SK-N-MC (cell line): ENCODE measurements around the gene PAK6.

Source experiments
- DNase-seq: peaks from one replicate; pipeline ENCODE4 v3.0.0-alpha.2; 2011; ENCODE audit warnings: low read depth, low spot score
- H3K27ac ChIP-seq: fragments of 200-600 bp; sonication (generic); 2 replicates; pipeline ENCODE4 v1.5.1; 2016; ENCODE audit warnings: mixed run types
- H3K36me3 ChIP-seq: fragments of 200-600 bp; sonication (generic); 2 replicates; pipeline ENCODE4 v1.6.1; 2017; ENCODE audit warnings: antibody characterized with exemption, low read length, mixed read lengths; ENCODE audit not compliant: insufficient read depth
- H3K4me3 ChIP-seq: fragments of 200-600 bp; sonication (generic); 2 replicates; pipeline ENCODE4 v1.5.1; 2016
- H3K9ac ChIP-seq: fragments of 200-600 bp; sonication (generic); 2 replicates; pipeline ENCODE4 v1.8.0; 2017; ENCODE audit warnings: mixed run types, mixed read lengths; ENCODE audit not compliant: insufficient read length
- H3K9me3 ChIP-seq: fragments of 200-600 bp; sonication (generic); 2 replicates; pipeline ENCODE4 v1.6.1; 2017; ENCODE audit warnings: low read depth, mild to moderate bottlenecking, antibody characterized with exemption, low read length, moderate library complexity, mixed read lengths
- EZH2 ChIP-seq: fragments of 200-600 bp; sonication (generic); IDR thresholded peaks from one replicate; pipeline ENCODE4 v1.6.1; 2017; ENCODE audit warnings: antibody characterized with exemption
- FOXP2 ChIP-seq: optimal IDR thresholded peaks from 2 replicates; pipeline ENCODE3; 2011; ENCODE audit warnings: mild to moderate bottlenecking, moderate library complexity; ENCODE audit not compliant: insufficient read depth; ENCODE audit errors: extremely low read length, control extremely low read depth
- POLR2AphosphoS5 ChIP-seq: IDR thresholded peaks from 2 replicates; pipeline ENCODE4 v1.6.1; 2012; ENCODE audit warnings: mild to moderate bottlenecking, low read depth, low read length, borderline replicate concordance

PAK6 gene

DNA sequence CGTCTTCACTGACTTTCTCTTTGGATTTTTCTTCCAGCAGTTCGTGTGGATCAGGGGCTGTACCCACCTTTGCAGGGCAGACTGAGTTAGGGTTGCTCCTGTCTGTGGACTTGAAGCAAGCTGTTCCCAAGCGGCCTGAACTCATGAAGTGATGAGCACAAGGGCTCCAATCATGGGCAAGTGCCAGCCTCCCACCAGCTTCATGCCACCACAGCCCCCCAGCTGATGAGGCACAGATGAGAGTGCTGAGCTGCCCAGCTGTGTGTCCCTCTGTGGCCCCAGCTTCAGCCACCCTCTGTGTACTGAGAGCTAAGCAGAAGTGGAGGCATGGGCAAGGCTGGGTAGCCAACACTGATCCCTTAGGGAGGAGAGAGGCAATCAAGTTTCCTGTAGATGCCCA is 72.1 kb downstream of the PAK6 start:
- DNase-seq: no peak
- H3K27ac ChIP-seq: no peak overlapping the region
- TF ChIP-seq EZH2: no peak
- no peak for TF ChIP-seq FOXP2
- H3K9me3 ChIP-seq: no peaks in the 10 kb centered on the region
- no peak overlapping the region for H3K4me3 ChIP-seq
- no peak overlapping the region for H3K9ac ChIP-seq
- H3K36me3 ChIP-seq: no peaks in the 10 kb centered on the region

DNA sequence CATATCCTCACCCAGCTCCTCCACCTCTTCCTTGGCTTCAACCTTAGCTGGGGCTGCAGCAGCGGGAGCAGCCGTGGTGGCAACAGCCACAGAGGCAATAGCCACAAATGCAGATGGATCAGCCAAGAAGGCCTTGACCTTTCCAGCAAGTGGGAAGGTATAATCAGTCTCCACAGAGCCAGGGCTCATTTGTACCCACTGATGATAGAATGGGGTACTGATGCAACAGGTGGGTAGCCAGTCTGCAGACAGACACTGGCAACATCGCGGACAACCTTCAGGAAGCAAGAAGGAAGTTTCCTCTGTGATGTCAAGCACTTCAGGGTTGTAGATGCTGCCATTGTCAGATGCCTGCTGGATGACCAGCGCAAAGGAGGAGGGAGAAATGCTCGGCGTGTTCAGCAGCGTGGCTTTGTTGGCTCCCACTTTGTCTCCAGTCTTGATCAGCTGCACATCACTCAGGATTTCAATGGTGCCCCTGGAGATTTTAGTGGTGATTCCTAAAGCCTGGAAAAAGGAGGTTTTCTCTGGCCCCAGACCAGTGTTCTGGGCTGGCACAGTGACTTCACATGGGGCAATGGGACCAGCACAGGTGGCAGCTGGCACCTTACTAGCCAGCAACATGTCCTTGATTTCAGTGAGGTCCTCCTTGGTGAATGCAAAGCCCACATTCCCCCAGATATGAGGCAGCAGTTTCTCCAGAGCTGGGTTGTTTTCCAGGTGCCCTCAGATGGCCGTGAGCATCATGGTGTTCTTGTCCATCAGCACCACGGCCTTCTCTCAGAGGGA is 73.7 kb downstream of the PAK6 start:
- Histone ChIP-seq H3K9ac (no peak overlapping the region), H3K27ac (no peak overlapping the region), H3K4me3 (no peak overlapping the region), H3K9me3 (no peaks in the 10 kb centered on the region), H3K36me3 (no peaks in the 10 kb centered on the region)
- TF ChIP-seq FOXP2 (no peak), POLR2AphosphoS5 (no peak), EZH2 (no peak)
- DNase-seq: no peak

DNA sequence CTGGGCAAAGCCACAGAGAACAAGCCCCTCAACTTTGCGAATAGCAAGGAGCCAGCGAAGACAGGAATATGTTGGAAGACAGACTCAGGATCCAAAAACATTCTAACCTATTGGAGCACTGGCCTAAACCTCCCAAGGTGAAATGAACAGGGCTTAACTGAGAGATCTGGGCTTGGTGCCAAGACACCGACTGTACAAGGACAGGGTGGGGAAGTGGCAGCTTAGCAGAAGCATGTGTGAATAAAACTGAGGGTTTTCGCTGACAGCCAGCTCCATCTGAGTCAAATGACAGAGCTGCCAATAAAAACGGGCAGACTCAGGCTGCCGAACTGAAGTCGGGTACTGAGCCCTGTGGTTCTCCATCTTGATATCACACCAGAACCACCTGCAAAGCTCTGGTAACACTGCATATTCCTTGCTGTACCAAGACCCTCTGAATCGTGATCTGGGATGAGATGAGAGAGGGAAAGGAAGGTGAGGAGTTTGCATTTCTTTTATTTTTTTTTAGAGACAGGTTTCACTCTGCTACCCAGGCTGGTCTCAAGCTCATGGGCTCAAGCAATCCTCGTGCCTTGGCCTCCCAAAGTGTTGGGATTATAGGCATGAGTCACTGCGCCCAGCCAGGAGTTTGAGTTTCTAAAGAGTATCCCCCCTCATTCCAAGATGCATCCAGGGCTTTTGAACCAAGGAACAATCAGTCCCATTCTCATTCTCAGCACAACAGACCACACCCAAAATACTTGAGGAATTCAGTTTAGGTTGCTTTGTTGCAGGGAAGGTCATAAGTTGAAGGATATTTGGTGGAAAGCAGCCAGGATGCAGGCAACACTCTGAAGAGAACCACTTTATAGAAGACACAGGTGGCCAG is 74.9 kb downstream of the PAK6 start:
- Histone ChIP-seq H3K4me3 (no peak overlapping the region), H3K9me3 (no peaks in the 10 kb centered on the region), H3K9ac (no peak overlapping the region), H3K27ac (no peak overlapping the region), H3K36me3 (no peaks in the 10 kb centered on the region)
- no peak for DNase-seq
- TF ChIP-seq FOXP2: no peak
- TF ChIP-seq EZH2: no peak
- TF ChIP-seq POLR2AphosphoS5: no peak

DNA sequence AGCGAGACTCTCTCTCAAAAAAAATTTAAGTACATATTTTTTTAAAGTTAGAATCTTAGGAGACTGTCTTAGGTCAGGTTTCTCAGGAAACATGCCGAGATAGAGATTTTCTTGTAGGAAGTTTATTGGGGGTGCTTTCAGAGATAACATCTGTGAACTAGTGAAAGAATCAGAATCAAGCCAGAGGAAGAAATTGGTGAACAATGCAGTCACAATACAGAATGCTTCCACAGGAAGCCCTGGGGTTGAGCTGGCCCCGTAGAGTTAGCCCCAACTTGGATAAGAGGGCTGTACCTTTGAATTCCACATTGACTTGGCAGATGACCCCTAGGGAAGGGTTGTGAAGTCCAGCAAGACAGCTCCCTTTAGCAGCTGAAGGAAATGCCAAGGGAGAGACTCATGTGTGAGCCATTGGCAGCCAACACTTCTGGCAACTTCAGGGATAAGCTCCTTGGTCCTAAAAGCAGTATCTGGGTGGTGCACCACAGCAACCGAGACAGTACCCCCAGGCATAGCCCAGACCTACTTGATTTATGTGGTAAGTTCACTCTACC is 75.9 kb downstream of the PAK6 start:
- TF ChIP-seq EZH2 (no peak), FOXP2 (no peak), POLR2AphosphoS5 (no peak)
- Histone ChIP-seq H3K4me3 (no peak overlapping the region), H3K36me3 (no peaks in the 10 kb centered on the region), H3K9me3 (no peaks in the 10 kb centered on the region), H3K27ac (no peak overlapping the region), H3K9ac (no peak overlapping the region)
- no peak for DNase-seq

DNA sequence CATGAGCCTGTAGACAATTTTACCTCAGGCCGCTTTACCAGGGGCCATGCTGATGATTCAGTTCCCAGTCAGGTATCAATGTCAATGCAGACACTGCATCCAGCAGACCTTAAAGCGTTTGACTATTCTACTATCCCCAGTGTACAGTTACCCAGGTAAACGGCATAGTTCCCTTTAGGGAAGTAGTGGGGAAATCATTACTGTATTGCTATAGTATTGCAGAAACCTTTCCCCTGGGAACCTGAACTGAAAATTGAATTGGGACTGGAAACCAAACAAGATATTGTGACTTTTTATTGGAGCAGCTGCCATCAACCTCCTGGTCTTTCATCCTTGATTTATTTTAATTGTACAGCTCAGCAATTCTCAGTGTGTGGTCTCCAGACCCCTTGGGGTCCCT is 78.1 kb downstream of the PAK6 start:
- H3K4me3 ChIP-seq: no peak overlapping the region
- H3K27ac ChIP-seq: no peak overlapping the region
- no peaks in the 10 kb centered on the region for H3K36me3 ChIP-seq
- DNase-seq: no peak
- H3K9me3 ChIP-seq: no peaks in the 10 kb centered on the region
- no peak overlapping the region for H3K9ac ChIP-seq
- no peak for TF ChIP-seq POLR2AphosphoS5
- TF ChIP-seq EZH2: no peak
- TF ChIP-seq FOXP2: no peak

DNA sequence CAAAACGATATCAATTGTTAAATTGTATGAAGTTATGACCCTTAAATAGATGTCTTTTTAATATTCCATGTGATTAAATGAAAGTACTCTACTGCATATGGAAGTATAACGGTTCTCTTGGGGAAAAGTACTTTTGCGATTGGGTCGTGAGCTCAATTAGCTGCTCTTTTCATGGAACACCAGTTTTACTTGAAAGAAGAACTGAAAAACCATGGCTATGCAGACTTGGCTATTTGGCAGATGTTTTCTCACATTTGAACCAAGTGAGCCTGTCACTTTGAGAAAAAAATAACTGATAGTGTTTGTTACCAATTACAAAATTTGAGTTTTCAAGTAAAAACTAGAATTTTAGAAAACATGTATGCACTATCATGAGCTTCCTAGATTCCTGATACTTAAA is 78.7 kb downstream of the PAK6 start:
- no peak for TF ChIP-seq POLR2AphosphoS5
- H3K4me3 ChIP-seq: no peak overlapping the region
- no peak overlapping the region for H3K27ac ChIP-seq
- no peak overlapping the region for H3K9ac ChIP-seq
- DNase-seq: no peak
- no peaks in the 10 kb centered on the region for H3K36me3 ChIP-seq
- H3K9me3 ChIP-seq: no peaks in the 10 kb centered on the region

DNA sequence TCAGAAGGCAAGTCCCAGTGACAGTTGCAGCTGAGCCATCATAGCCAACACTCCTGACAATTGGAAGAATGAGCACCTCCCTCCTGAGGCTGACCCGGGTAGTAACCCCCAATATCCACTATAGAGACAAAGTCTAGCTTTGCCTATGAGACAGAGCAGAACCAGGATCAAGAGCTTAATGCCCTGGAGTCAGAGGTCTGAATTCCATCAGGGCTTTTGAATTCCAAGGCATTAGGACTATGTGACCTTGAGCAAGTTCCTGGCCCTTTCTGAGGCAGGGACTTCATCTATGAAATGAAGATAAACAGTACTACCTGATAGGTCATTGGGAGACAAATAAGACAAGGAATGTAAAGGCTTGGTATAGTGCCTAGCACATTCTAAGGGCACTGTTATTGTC is 81.5 kb downstream of the PAK6 start:
- Histone ChIP-seq H3K9ac (peak overlapping the region; percentile 34), H3K36me3 (no peaks in the 10 kb centered on the region), H3K27ac (no peak overlapping the region), H3K4me3 (no peak overlapping the region), H3K9me3 (no peaks in the 10 kb centered on the region)
- no peak for TF ChIP-seq FOXP2
- TF ChIP-seq EZH2: no peak
- no peak for TF ChIP-seq POLR2AphosphoS5
- DNase-seq: no peak

DNA sequence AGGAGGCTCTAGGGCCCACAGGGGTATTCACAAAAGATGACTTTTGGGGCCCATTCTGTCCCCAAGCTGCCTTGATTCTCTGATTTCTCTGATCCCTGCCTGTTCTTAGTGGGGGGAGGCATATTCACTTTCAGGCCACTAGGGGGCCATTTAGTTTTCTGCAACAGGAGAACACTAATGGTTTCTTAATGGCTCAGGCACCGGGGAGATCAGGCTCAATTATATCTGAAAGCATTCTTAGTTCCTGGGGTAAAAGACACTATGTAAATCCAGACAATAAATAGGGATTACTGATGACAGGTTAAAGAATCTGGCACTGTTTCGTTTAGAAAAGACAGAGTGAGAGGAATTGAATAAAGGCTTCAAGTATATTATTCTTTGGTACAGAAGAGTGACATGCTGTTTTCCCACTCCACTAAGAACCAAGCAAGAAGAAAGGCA is 82.1 kb downstream of the PAK6 start:
- H3K9me3 ChIP-seq: no peaks in the 10 kb centered on the region
- H3K4me3 ChIP-seq: no peak overlapping the region; the same call in 1 of the 2 replicates
- peak overlapping the region; percentile 81 for H3K27ac ChIP-seq
- peak overlapping the region; percentile 34 for H3K9ac ChIP-seq
- peak; percentile 56 for DNase-seq
- no peak for TF ChIP-seq FOXP2
- no peak for TF ChIP-seq POLR2AphosphoS5
- no peaks in the 10 kb centered on the region for H3K36me3 ChIP-seq
